Measurements from ENCODE around the gene PTPRD. TPM values are rescaled to one million over a fixed set of nuclear protein-coding genes. Genes with fewer than 3 reads are reported as not detected.

PTPRD gene
- total RNA-seq, 1 experiment from 2014 or later = not detected

GRCh38 chr9:10649076-10649475, 36.3 kb upstream of the PTPRD start:
- DNase-seq (ENCODE audit: low read depth, low spot score) (no peak), ATAC-seq (no peak)
- in situ Hi-C loops (cut with HindIII; ENCODE audit: low pct_unique_long_range_greater_than_20kb, low sequenced_read_pairs) = no loop called here
- Histone ChIP-seq H3K9me3 (ENCODE audit: control insufficient read depth, insufficient read depth, low read depth, low read length) (no peaks in the 10 kb centered on the region), H3K27me3 (ENCODE audit: control insufficient read depth, insufficient read depth, low read length) (no peaks in the 10 kb centered on the region), H3K4me3 (ENCODE audit: low read depth in 2 of 2, low read length in 2 of 2) (no peak overlapping the region), H3K36me3 (ENCODE audit: control insufficient read depth, insufficient read depth, low read length) (no peaks in the 10 kb centered on the region), H3K27ac (ENCODE audit: low read length) (no peak overlapping the region), H3K4me1 (ENCODE audit: control insufficient read depth, insufficient read depth, low read length) (no peaks in the 10 kb centered on the region)
- CTCF ChIA-PET = no interaction called here
- no TSS peak for BruUV-seq (replicated peaks)
- intact Hi-C loops (cut with micrococcal nuclease; ENCODE audit: unreplicated experiment) = no loop called here
- TF ChIP-seq POLR2AphosphoS5 (IDR thresholded peaks at IDR 0.05; ENCODE audit: low read depth, low read length) (no peak), CTCF (IDR thresholded peaks at IDR 0.05) (no peak), TCF7L2 (IDR thresholded peaks at IDR 0.05; ENCODE audit: low read depth, low read length) (no peak), REST (IDR thresholded peaks at IDR 0.05; ENCODE audit: insufficient read depth in 1 of 2, low read depth in 2 of 2, low read length in 1 of 2) (no peak), SIN3A (IDR thresholded peaks at IDR 0.05; ENCODE audit: borderline replicate concordance, insufficient read depth, low read depth, low read length) (no peak)
- POLR2A ChIA-PET = no interaction called here

- Histone ChIP-seq H3K27me3 (ENCODE audit: control insufficient read depth, insufficient read depth, low read length) (no peaks in the 10 kb centered on the region), H3K9me3 (ENCODE audit: control insufficient read depth, insufficient read depth, low read depth, low read length) (no peaks in the 10 kb centered on the region), H3K4me1 (ENCODE audit: control insufficient read depth, insufficient read depth, low read length) (no peaks in the 10 kb centered on the region), H3K27ac (ENCODE audit: low read length) (no peak overlapping the region), H3K36me3 (ENCODE audit: control insufficient read depth, insufficient read depth, low read length) (no peaks in the 10 kb centered on the region), H3K4me3 (ENCODE audit: low read depth in 2 of 2, low read length in 2 of 2) (no peak overlapping the region)
- intact Hi-C loops (cut with micrococcal nuclease; ENCODE audit: unreplicated experiment) (no loop called here), in situ Hi-C loops (cut with HindIII; ENCODE audit: low pct_unique_long_range_greater_than_20kb, low sequenced_read_pairs) (no loop called here)
- no TSS peak for BruUV-seq (replicated peaks)
- ATAC-seq = no peak
- ChIA-PET CTCF (no interaction called here), POLR2A (no interaction called here)
- no peak for TF ChIP-seq REST (IDR thresholded peaks at IDR 0.05; ENCODE audit: insufficient read depth in 1 of 2, low read depth in 2 of 2, low read length in 1 of 2)
- TF ChIP-seq TCF7L2 (IDR thresholded peaks at IDR 0.05; ENCODE audit: low read depth, low read length) = no peak
- TF ChIP-seq POLR2AphosphoS5 (IDR thresholded peaks at IDR 0.05; ENCODE audit: low read depth, low read length) = no peak
- no peak for TF ChIP-seq SIN3A (IDR thresholded peaks at IDR 0.05; ENCODE audit: borderline replicate concordance, insufficient read depth, low read depth, low read length)
- TF ChIP-seq CTCF (IDR thresholded peaks at IDR 0.05) = no peak
- DNase-seq (ENCODE audit: low read depth, low spot score) = no peak
Observed at GRCh38 chr9:10633785-10634184, 21.0 kb upstream of the PTPRD start.
